Breast epithelium (tissue), 4 donors: Measurements from ENCODE around the gene SCN9A. TPM values are rescaled to one million over a fixed set of nuclear protein-coding genes. Genes with fewer than 3 reads are reported as not detected.

Experiments
- DNase-seq, 2 donors: peaks; one replicate each; pipeline ENCODE4 v3.0.0-alpha.2; 2019; ENCODE audit warnings: low spot score in 2 of 2
- H3K27ac ChIP-seq, 2 donors: fragments of 200-600 bp; sonication (generic) in 1 of 2; one replicate each; pipeline ENCODE4 v1.5.1; 2016 to 2019; ENCODE audit warnings: mild to moderate bottlenecking in 1 of 2
- H3K27me3 ChIP-seq, 2 donors: fragments of 200-600 bp; sonication (generic) in 1 of 2; one replicate each; pipeline versions ENCODE4 v1.5.1 to v1.6.0; 2017 to 2019; ENCODE audit warnings: control low read depth in 1 of 2, mild to moderate bottlenecking in 1 of 2
- H3K36me3 ChIP-seq: fragments of 200-600 bp; one replicate; pipeline ENCODE4 v1.5.1; 2019
- H3K4me1 ChIP-seq, 2 donors: fragments of 200-600 bp; sonication (generic); one replicate each; pipeline ENCODE4 v1.5.1; 2016 to 2019; ENCODE audit warnings: control low read depth in 1 of 2
- H3K4me3 ChIP-seq, 3 donors: fragments of 200-600 bp; sonication (generic); 1 replicate in 2 of 3; 2 replicates in 1 of 3; pipeline ENCODE4 v1.5.1; 2016 to 2019; ENCODE audit warnings: mild to moderate bottlenecking in 3 of 3, moderate library complexity in 2 of 3
- H3K9me3 ChIP-seq, 2 donors: fragments of 200-600 bp; sonication (generic) in 1 of 2; one replicate each; pipeline ENCODE4 v1.5.1; 2016 to 2019; ENCODE audit warnings: control low read depth in 1 of 2
- POLR2A ChIP-seq: fragments of 450-650 bp; IDR thresholded peaks from one replicate; pipeline ENCODE4 v1.6.1; 2016; ENCODE audit warnings: antibody characterized with exemption, mild to moderate bottlenecking, moderate library complexity
- POLR2AphosphoS5 ChIP-seq, 3 donors: sonication (generic); formaldehyde crosslinking; IDR thresholded peaks; one replicate each; pipeline ENCODE4 v1.6.1; 2017; ENCODE audit warnings: antibody characterized with exemption in 3 of 3
- intact Hi-C: fragments of 100-400 bp; cut with DNase I; formaldehyde crosslinking; loops from one replicate; pipeline ENCODE4 v1.15.1; 2023; ENCODE audit warnings: low total_unique reads
- total RNA-seq, 3 donors: library from RNA; depleted of rRNA; stranded (reverse); fragments of >200 nt; gene quantifications; one replicate each; pipeline ENCODE4 v1.1.0, GENCODE V29; 2016
- TF ChIP-seq, protein P1 (sequence below), 3 donors: fragments of 450-650 bp; IDR thresholded peaks; one replicate each; pipeline ENCODE4 v1.5.1; 2016 to 2017; ENCODE audit warnings: antibody characterized with exemption in 3 of 3, mild to moderate bottlenecking in 3 of 3, moderate library complexity in 3 of 3

Gene SCN9A
- total RNA-seq, 3 donors from 2014 or later: 2.0 to 12.5 (median 3.5) TPM

GRCh38 chr2:166376873-166377272 is 1.1 kb upstream of the SCN9A start:
- Histone ChIP-seq H3K4me3 (peak overlapping the region in 1 of 3 donors; percentile 56), H3K4me1 (peaks cover 0 to 3% of the 10 kb centered on the region in 2 donors), H3K27ac (no peak overlapping the region), H3K27me3 (peaks cover 0 to 10% of the 10 kb centered on the region in 2 donors), H3K9me3 (no peaks in the 10 kb centered on the region), H3K36me3 (no peaks in the 10 kb centered on the region)
- no peak for TF ChIP-seq POLR2A
- no peak for TF ChIP-seq POLR2AphosphoS5 (IDR thresholded peaks at IDR 0.05)
- TF ChIP-seq, protein P1, sequence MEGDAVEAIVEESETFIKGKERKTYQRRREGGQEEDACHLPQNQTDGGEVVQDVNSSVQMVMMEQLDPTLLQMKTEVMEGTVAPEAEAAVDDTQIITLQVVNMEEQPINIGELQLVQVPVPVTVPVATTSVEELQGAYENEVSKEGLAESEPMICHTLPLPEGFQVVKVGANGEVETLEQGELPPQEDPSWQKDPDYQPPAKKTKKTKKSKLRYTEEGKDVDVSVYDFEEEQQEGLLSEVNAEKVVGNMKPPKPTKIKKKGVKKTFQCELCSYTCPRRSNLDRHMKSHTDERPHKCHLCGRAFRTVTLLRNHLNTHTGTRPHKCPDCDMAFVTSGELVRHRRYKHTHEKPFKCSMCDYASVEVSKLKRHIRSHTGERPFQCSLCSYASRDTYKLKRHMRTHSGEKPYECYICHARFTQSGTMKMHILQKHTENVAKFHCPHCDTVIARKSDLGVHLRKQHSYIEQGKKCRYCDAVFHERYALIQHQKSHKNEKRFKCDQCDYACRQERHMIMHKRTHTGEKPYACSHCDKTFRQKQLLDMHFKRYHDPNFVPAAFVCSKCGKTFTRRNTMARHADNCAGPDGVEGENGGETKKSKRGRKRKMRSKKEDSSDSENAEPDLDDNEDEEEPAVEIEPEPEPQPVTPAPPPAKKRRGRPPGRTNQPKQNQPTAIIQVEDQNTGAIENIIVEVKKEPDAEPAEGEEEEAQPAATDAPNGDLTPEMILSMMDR (IDR thresholded peaks at IDR 0.05): no peak
- no peak for DNase-seq
- intact Hi-C loops: no loop called here

DNA sequence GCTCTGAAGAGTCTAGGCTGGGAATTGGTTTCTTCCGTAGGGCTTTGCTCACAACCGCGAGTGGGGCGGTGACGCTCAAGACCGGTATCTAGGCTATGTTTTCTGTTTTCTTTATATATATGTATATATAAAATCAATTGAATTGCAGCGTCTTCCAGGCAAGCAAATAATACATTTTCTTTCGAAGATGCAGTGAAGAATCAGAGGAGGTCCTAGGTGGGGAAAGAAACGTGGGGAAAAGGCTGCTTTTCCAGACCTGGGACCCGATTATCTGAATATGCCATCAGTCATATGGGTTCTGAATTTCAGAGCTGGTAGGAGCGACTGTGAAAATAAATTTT is 714 bp upstream of the SCN9A start:
- peaks cover 0 to 3% of the 10 kb centered on the region in 2 donors for H3K4me1 ChIP-seq
- H3K36me3 ChIP-seq: no peaks in the 10 kb centered on the region
- peaks cover 0 to 10% of the 10 kb centered on the region in 2 donors for H3K27me3 ChIP-seq
- H3K27ac ChIP-seq: no peak overlapping the region
- DNase-seq: no peak
- TF ChIP-seq POLR2A: no peak
- TF ChIP-seq, protein P1 (IDR thresholded peaks at IDR 0.05): no peak
- no peak for TF ChIP-seq POLR2AphosphoS5 (IDR thresholded peaks at IDR 0.05)
- intact Hi-C loops: no loop called here
- H3K9me3 ChIP-seq: no peaks in the 10 kb centered on the region
- peak overlapping the region; percentile 55 to 72 (median 56) for H3K4me3 ChIP-seq

DNA sequence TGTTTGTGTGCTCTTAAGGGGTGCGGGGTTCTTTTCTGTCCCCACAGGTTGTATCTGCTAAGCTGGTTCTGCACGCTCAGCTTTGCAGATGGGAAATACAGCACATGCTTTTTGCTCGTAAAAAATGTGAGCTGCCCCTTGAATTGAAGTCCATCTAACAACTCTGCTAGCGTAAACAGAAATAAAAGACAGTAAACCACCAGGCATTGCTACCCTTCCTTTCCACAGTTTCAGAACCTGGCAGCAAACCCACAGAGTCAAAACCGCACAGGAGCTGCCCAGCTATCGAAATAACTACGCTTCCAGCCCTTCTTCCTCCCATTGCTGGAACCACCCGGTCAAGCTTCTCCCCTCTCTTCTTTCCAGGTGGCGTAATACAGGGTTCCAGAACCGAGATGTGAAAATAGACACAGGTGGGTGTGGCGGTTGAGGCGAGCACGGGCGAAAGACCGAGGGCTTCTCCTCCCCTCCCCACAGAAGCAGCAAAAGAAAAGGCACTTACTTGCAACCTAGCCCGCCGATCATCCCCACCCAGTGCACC is 479 bp downstream of the SCN9A start:
- DNase-seq: no peak
- H3K9me3 ChIP-seq: no peaks in the 10 kb centered on the region
- peaks cover 0 to 3% of the 10 kb centered on the region in 2 donors for H3K4me1 ChIP-seq
- no peaks in the 10 kb centered on the region for H3K36me3 ChIP-seq
- intact Hi-C loops: no loop called here
- peaks cover 0 to 10% of the 10 kb centered on the region in 2 donors for H3K27me3 ChIP-seq
- TF ChIP-seq POLR2A (no peak), POLR2AphosphoS5 (IDR thresholded peaks at IDR 0.05) (no peak)
- TF ChIP-seq, protein P1 (IDR thresholded peaks at IDR 0.05): no peak
- no peak overlapping the region for H3K27ac ChIP-seq
- peak overlapping the region; percentile 55 to 72 (median 56) for H3K4me3 ChIP-seq

DNA sequence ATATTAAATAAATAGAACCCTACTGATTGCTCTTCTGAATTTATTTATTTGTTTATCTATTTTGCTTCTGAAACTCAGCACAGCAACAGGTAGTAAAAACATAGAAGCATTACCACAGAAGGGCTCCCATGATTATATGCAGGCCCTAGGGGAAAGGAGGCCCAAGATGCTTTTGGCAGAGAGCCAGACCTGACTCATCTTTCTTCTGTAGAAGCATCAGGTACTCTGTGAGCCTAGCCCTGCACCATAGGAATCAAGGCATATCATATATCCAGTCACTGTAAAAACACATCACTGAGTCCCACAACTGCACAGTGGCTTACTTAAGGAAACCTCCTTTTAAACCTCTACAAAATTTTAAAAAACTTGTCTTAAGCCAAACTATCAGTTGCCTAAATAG is 1.8 kb downstream of the SCN9A start:
- H3K4me3 ChIP-seq: no peak overlapping the region
- intact Hi-C loops: no loop called here

GRCh38 chr2:166373539-166373938 is 2.2 kb downstream of the SCN9A start:
- no peak overlapping the region for H3K27ac ChIP-seq
- intact Hi-C loops: no loop called here

More for the DNA sequence above, 1.8 kb downstream of the SCN9A start:
- Histone ChIP-seq H3K4me1 (peaks cover 0 to 3% of the 10 kb centered on the region in 2 donors), H3K27me3 (peaks cover 0 to 10% of the 10 kb centered on the region in 2 donors), H3K36me3 (no peaks in the 10 kb centered on the region), H3K27ac (no peak overlapping the region), H3K9me3 (no peaks in the 10 kb centered on the region)
- no peak for DNase-seq
- TF ChIP-seq, protein P1 (IDR thresholded peaks at IDR 0.05): no peak
- TF ChIP-seq POLR2A (no peak), POLR2AphosphoS5 (IDR thresholded peaks at IDR 0.05) (no peak)

More at GRCh38 chr2:166373539-166373938, 2.2 kb downstream of the SCN9A start:
- peaks cover 0 to 3% of the 10 kb centered on the region in 2 donors for H3K4me1 ChIP-seq
- DNase-seq: no peak
- no peaks in the 10 kb centered on the region for H3K9me3 ChIP-seq
- H3K36me3 ChIP-seq: no peaks in the 10 kb centered on the region
- TF ChIP-seq, protein P1 (IDR thresholded peaks at IDR 0.05): no peak
- no peak for TF ChIP-seq POLR2AphosphoS5 (IDR thresholded peaks at IDR 0.05)
- TF ChIP-seq POLR2A: no peak
- peaks cover 0 to 10% of the 10 kb centered on the region in 2 donors for H3K27me3 ChIP-seq
- no peak overlapping the region for H3K4me3 ChIP-seq
